HepG2 (cell line): ENCODE results near the gene GPD1. TPM values are rescaled to one million over a fixed set of nuclear protein-coding genes. Genes with fewer than 3 reads are reported as not detected.
A peak's percentile ranks its signal among the peaks of the same experiment; 100 is the strongest.

Experiments
- FOSL2 ChIP-seq: sonication (generic); formaldehyde crosslinking; IDR thresholded peaks from 2 replicates; pipeline ENCODE4 v1.4.0; 2020; ENCODE audit warnings: missing genetic modification reagents
- HOXA3 ChIP-seq: sonication (generic); formaldehyde crosslinking; IDR thresholded peaks from 2 replicates; pipeline ENCODE4 v1.5.0; 2020; ENCODE audit warnings: missing genetic modification reagents
- KDM6A ChIP-seq: IDR thresholded peaks from 2 replicates; pipeline ENCODE4 v1.6.1; 2016; ENCODE audit warnings: low read depth
- MAZ ChIP-seq, 2 experiments: sonication (generic) in 1 of 2; formaldehyde crosslinking in 1 of 2; IDR thresholded peaks; 2 replicates each; pipeline versions ENCODE4 v1.5.0 to v1.6.1; 2012 to 2020; ENCODE audit warnings: low read depth in 2 of 2, mild to moderate bottlenecking in 2 of 2, borderline replicate concordance in 1 of 2, improper control_type of control experiment in 1 of 2, low read length in 1 of 2, missing genetic modification reagents in 1 of 2, moderate library complexity in 1 of 2
- MLX ChIP-seq: IDR thresholded peaks from 2 replicates; pipeline ENCODE4 v1.6.1; 2016
- MTERF4 ChIP-seq: sonication (generic); formaldehyde crosslinking; IDR thresholded peaks from 2 replicates; pipeline ENCODE4 v1.8.0; 2023; ENCODE audit warnings: mild to moderate bottlenecking, missing genetic modification reagents
- MXD4 ChIP-seq: IDR thresholded peaks from 2 replicates; pipeline ENCODE4 v1.6.1; 2016; ENCODE audit warnings: mild to moderate bottlenecking, missing biosample characterization, missing genetic modification reagents
- NCOA2 ChIP-seq: sonication (generic); formaldehyde crosslinking; IDR thresholded peaks from 2 replicates; pipeline ENCODE4 v1.8.0; 2022; ENCODE audit warnings: inconsistent platforms
- NR0B2 ChIP-seq: sonication (generic); formaldehyde crosslinking; IDR thresholded peaks from 2 replicates; pipeline ENCODE4 v1.4.0; 2020; ENCODE audit warnings: mild to moderate bottlenecking, missing genetic modification reagents
- PAXIP1 ChIP-seq: sonication (generic); formaldehyde crosslinking; conservative IDR thresholded peaks from 2 replicates; pipeline ENCODE4 v1.4.0; 2020; ENCODE audit warnings: mild to moderate bottlenecking, missing genetic modification reagents, moderate library complexity
- PHF21A ChIP-seq: sonication (generic); formaldehyde crosslinking; IDR thresholded peaks from 2 replicates; pipeline ENCODE4 v1.5.0; 2020; ENCODE audit warnings: mild to moderate bottlenecking, missing genetic modification reagents
- PHF5A ChIP-seq: IDR thresholded peaks from one replicate; pipeline ENCODE4 v1.6.1; 2018; ENCODE audit warnings: low read depth, missing genetic modification reagents; ENCODE audit not compliant: unreplicated experiment
- RBM22 ChIP-seq: fragments of 200-400 bp; formaldehyde crosslinking; optimal IDR thresholded peaks from 2 replicates; pipeline ENCODE3; 2017; ENCODE audit warnings: mild to moderate bottlenecking, low read length, moderate library complexity
- SETDB1 ChIP-seq: sonication (generic); formaldehyde crosslinking; IDR thresholded peaks from 2 replicates; pipeline ENCODE4 v1.5.1; 2020; ENCODE audit warnings: missing genetic modification reagents, mild to moderate bottlenecking, borderline replicate concordance
- SPEN ChIP-seq: sonication (generic); formaldehyde crosslinking; IDR thresholded peaks from 2 replicates; pipeline ENCODE4 v1.5.1; 2020; ENCODE audit warnings: low read depth, mild to moderate bottlenecking, missing genetic modification reagents
- SRSF9 ChIP-seq: fragments of 200-400 bp; formaldehyde crosslinking; IDR thresholded peaks from 2 replicates; pipeline ENCODE4 v1.6.1; 2018; ENCODE audit warnings: borderline replicate concordance, mild to moderate bottlenecking, low read depth, low read length; ENCODE audit not compliant: insufficient read depth, poor library complexity, severe bottlenecking
- SSRP1 ChIP-seq: IDR thresholded peaks from 2 replicates; pipeline ENCODE4 v1.6.1; 2016; ENCODE audit warnings: control low read depth
- THAP11 ChIP-seq: IDR thresholded peaks from 2 replicates; pipeline ENCODE4 v1.6.1; 2016; ENCODE audit warnings: missing biosample characterization, missing genetic modification reagents
- ZFY ChIP-seq: sonication (generic); formaldehyde crosslinking; IDR thresholded peaks from 2 replicates; pipeline ENCODE4 v1.4.0; 2020; ENCODE audit warnings: missing genetic modification reagents
- ZNF143 ChIP-seq: sonication (generic); formaldehyde crosslinking; IDR thresholded peaks from 2 replicates; pipeline ENCODE4 v1.4.0; 2020; ENCODE audit warnings: missing genetic modification reagents
- ZNF3 ChIP-seq: IDR thresholded peaks from 2 replicates; pipeline ENCODE4 v1.7.0; 2017; ENCODE audit warnings: inconsistent platforms
- ZNF30 ChIP-seq: sonication (generic); formaldehyde crosslinking; IDR thresholded peaks from 2 replicates; pipeline ENCODE4 v1.5.0; 2020; ENCODE audit warnings: mild to moderate bottlenecking, missing genetic modification reagents
- ZNF33B ChIP-seq: sonication (generic); formaldehyde crosslinking; IDR thresholded peaks from 2 replicates; pipeline ENCODE4 v1.5.1; 2020; ENCODE audit warnings: mild to moderate bottlenecking, missing genetic modification reagents
- ZNF354B ChIP-seq: sonication (generic); formaldehyde crosslinking; IDR thresholded peaks from 2 replicates; pipeline ENCODE4 v1.8.0; 2022; ENCODE audit warnings: mild to moderate bottlenecking, missing genetic modification reagents
- ZNF724P ChIP-seq: sonication (generic); formaldehyde crosslinking; IDR thresholded peaks from 2 replicates; pipeline ENCODE4 v1.8.0; 2022; ENCODE audit warnings: missing genetic modification reagents, borderline replicate concordance
- ZNF75D ChIP-seq: sonication (generic); formaldehyde crosslinking; IDR thresholded peaks from 2 replicates; pipeline ENCODE4 v1.8.1; 2023; ENCODE audit warnings: missing genetic modification reagents, mild to moderate bottlenecking, borderline replicate concordance
- polyA plus RNA-seq, 8 experiments: library from polyadenylated mRNA; depleted of rRNA in 3 of 8; stranded (reverse) in 7 of 8; unstranded in 1 of 8; fragments of >200 nt; fragmentation: Illumina TruSeq in 4 of 8; extraction: Trizol in 4 of 8; gene quantifications; 2 replicates each; pipeline versions ENCODE4 v1.2.1 to v1.2.3, GENCODE V29; 2011 to 2016; ENCODE audit warnings: low read depth in 4 of 8, missing spikeins in 1 of 8, mixed read lengths in 1 of 8; ENCODE audit not compliant: insufficient read depth in 1 of 8
- total RNA-seq, 5 experiments: library from RNA; depleted of rRNA; stranded (reverse); fragments of >200 nt; fragmentation: Illumina TruSeq; extraction: Trizol; gene quantifications; 2 replicates each; pipeline ENCODE4 v1.2.3, GENCODE V29; 2016; ENCODE audit warnings: low read depth in 1 of 5

GPD1 gene
- total and polyA plus RNA-seq, 2 of the 13 experiments (the other 11 are each of a cell fraction or from before 2014, with no cell fraction given), result 3.7 to 30.6 TPM

- TF ChIP-seq MLX, result peak; percentile 94
- TF ChIP-seq ZFY (CRISPR knock-in tag), result peak; percentile 26; the same call in 1 of the 2 replicates
- peak; percentile 57; the same call in 1 of the 2 replicates for TF ChIP-seq KDM6A (CRISPR knock-in tag)
- no peak for TF ChIP-seq SETDB1 (CRISPR knock-in tag)
- TF ChIP-seq MTERF4 (CRISPR knock-in tag), result no peak
- no peak for TF ChIP-seq NCOA2 (CRISPR knock-in tag)
- no peak for TF ChIP-seq ZNF30 (CRISPR knock-in tag)
- no peak for TF ChIP-seq RBM22
- no peak for TF ChIP-seq ZNF3 (CRISPR knock-in tag)
- no peak for TF ChIP-seq NR0B2
- TF ChIP-seq ZNF354B (CRISPR knock-in tag), result no peak
- TF ChIP-seq MAZ (IDR thresholded peaks at IDR 0.05; ENCODE audit: borderline replicate concordance, low read depth, low read length), result no peak
- TF ChIP-seq MAZ (CRISPR knock-in tag; IDR thresholded peaks at IDR 0.05; ENCODE audit: low read depth), result peak; percentile 36; the same call in 1 of the 2 replicates
- TF ChIP-seq FOSL2 (CRISPR knock-in tag), result 0 out of 2 replicates have a peak, but pooled peaks have one; percentile 8
- peak; percentile 41; the same call in 1 of the 2 replicates for TF ChIP-seq ZNF33B (CRISPR knock-in tag)
- no peak for TF ChIP-seq ZNF75D (CRISPR knock-in tag)
- TF ChIP-seq PHF5A (CRISPR knock-in tag), result no peak
- 0 out of 2 replicates have a peak, but pooled peaks have one; percentile 33 for TF ChIP-seq THAP11 (CRISPR knock-in tag)
- peak; percentile 71 for TF ChIP-seq PAXIP1
- TF ChIP-seq SPEN, result peak; percentile 61; the same call in 1 of the 2 replicates
- TF ChIP-seq PHF21A (CRISPR knock-in tag), result no peak
- peak; percentile 59; the same call in 1 of the 2 replicates for TF ChIP-seq HOXA3 (CRISPR knock-in tag)
- no peak for TF ChIP-seq SSRP1 (CRISPR knock-in tag)
- TF ChIP-seq ZNF143, result no peak
- no peak for TF ChIP-seq ZNF724P (CRISPR knock-in tag)
- TF ChIP-seq SRSF9, result no peak
- TF ChIP-seq MXD4 (CRISPR knock-in tag), result no peak
Measured at GRCh38 chr12:50102646-50103309, 1.0 kb upstream of the GPD1 start (continued).
